ENCODE data around the gene BRIP1.

BRIP1 gene

GRCh38 chr17:61658183-61658582 is 205.1 kb downstream of the BRIP1 start:
- no peaks in the 10 kb centered on the region for H3K36me3 ChIP-seq
- H3K9ac ChIP-seq, result no peak overlapping the region
- no peak overlapping the region for H3K27ac ChIP-seq
- no peak overlapping the region for H3K4me3 ChIP-seq
- no peaks in the 10 kb centered on the region for H3K4me1 ChIP-seq
- no peak overlapping the region for H3K4me2 ChIP-seq
- H3K9me3 ChIP-seq (replicated peaks in 1 of 11), result peaks cover 0 to 10% (median 3%) of the 10 kb centered on the region in 11 experiments; a peak in 7 of 22 replicates
- H4K20me1 ChIP-seq, result no peaks in the 10 kb centered on the region
- TF ChIP-seq Cebpa-rat (IDR thresholded peaks at IDR 0.05), result no peak
- no peaks in the 10 kb centered on the region for H3K27me3 ChIP-seq

GRCh38 chr17:61657338-61657737 is 206.0 kb downstream of the BRIP1 start:
- Histone ChIP-seq H3K36me3 (no peaks in the 10 kb centered on the region), H3K9ac (no peak overlapping the region), H3K4me2 (no peak overlapping the region), H3K27ac (no peak overlapping the region), H3K4me1 (no peaks in the 10 kb centered on the region), H3K9me3 (replicated peaks in 1 of 11) (peaks cover 0 to 18% (median 5%) of the 10 kb centered on the region in 11 experiments; a peak in 10 of 22 replicates), H3K27me3 (no peaks in the 10 kb centered on the region), H3K4me3 (no peak overlapping the region), H4K20me1 (no peaks in the 10 kb centered on the region)
- TF ChIP-seq Cebpa-rat (IDR thresholded peaks at IDR 0.05), result no peak

- TF ChIP-seq Cebpa-rat (IDR thresholded peaks at IDR 0.05), result no peak
- Histone ChIP-seq H3K27ac (no peak overlapping the region), H4K20me1 (no peaks in the 10 kb centered on the region), H3K9me3 (replicated peaks in 1 of 11) (peaks cover 0 to 24% (median 10%) of the 10 kb centered on the region in 11 experiments; a peak in 17 of 22 replicates), H3K4me2 (no peak overlapping the region), H3K4me3 (no peak overlapping the region), H3K27me3 (no peaks in the 10 kb centered on the region), H3K4me1 (no peaks in the 10 kb centered on the region), H3K9ac (no peak overlapping the region), H3K36me3 (no peaks in the 10 kb centered on the region)
Measured at GRCh38 chr17:61656721-61657217, 206.6 kb downstream of the BRIP1 start.

- Histone ChIP-seq H3K9me3 (replicated peaks in 1 of 11) (peaks cover 18 to 46% (median 29%) of the 10 kb centered on the region in 11 experiments), H3K4me2 (no peak overlapping the region), H4K20me1 (no peaks in the 10 kb centered on the region), H3K27ac (no peak overlapping the region), H3K4me1 (no peaks in the 10 kb centered on the region), H3K36me3 (no peaks in the 10 kb centered on the region), H3K4me3 (no peak overlapping the region), H3K9ac (no peak overlapping the region), H3K27me3 (no peaks in the 10 kb centered on the region)
- no peak for TF ChIP-seq Cebpa-rat (IDR thresholded peaks at IDR 0.05)
Measured at GRCh38 chr17:61650749-61651148, 212.6 kb downstream of the BRIP1 start.

GRCh38 chr17:61648587-61648986 is 214.7 kb downstream of the BRIP1 start:
- H3K36me3 ChIP-seq, result no peaks in the 10 kb centered on the region
- H3K4me2 ChIP-seq, result no peak overlapping the region
- peaks cover 18 to 39% (median 27%) of the 10 kb centered on the region in 11 experiments for H3K9me3 ChIP-seq (replicated peaks in 1 of 11)
- no peak overlapping the region for H3K9ac ChIP-seq
- no peaks in the 10 kb centered on the region for H4K20me1 ChIP-seq
- H3K27me3 ChIP-seq, result no peaks in the 10 kb centered on the region
- H3K27ac ChIP-seq, result no peak overlapping the region
- TF ChIP-seq Cebpa-rat (IDR thresholded peaks at IDR 0.05), result no peak
- no peak overlapping the region for H3K4me3 ChIP-seq
- H3K4me1 ChIP-seq, result no peaks in the 10 kb centered on the region

GRCh38 chr17:61647047-61647446 is 216.3 kb downstream of the BRIP1 start:
- TF ChIP-seq Cebpa-rat (IDR thresholded peaks at IDR 0.05), result no peak
- Histone ChIP-seq H3K27ac (no peak overlapping the region), H3K9me3 (replicated peaks in 1 of 11) (peaks cover 18 to 25% (median 21%) of the 10 kb centered on the region in 11 experiments), H3K4me1 (no peaks in the 10 kb centered on the region), H3K4me2 (no peak overlapping the region), H3K36me3 (no peaks in the 10 kb centered on the region), H3K27me3 (no peaks in the 10 kb centered on the region), H4K20me1 (no peaks in the 10 kb centered on the region), H3K9ac (no peak overlapping the region), H3K4me3 (no peak overlapping the region)

GRCh38 chr17:61646482-61646881 is 216.8 kb downstream of the BRIP1 start:
- Histone ChIP-seq H3K36me3 (no peaks in the 10 kb centered on the region), H3K9me3 (replicated peaks in 1 of 11) (peaks cover 13 to 20% (median 16%) of the 10 kb centered on the region in 11 experiments), H3K9ac (no peak overlapping the region), H3K4me2 (no peak overlapping the region), H4K20me1 (no peaks in the 10 kb centered on the region), H3K27ac (no peak overlapping the region), H3K4me3 (no peak overlapping the region), H3K27me3 (no peaks in the 10 kb centered on the region), H3K4me1 (no peaks in the 10 kb centered on the region)
- TF ChIP-seq Cebpa-rat (IDR thresholded peaks at IDR 0.05), result no peak

- no peaks in the 10 kb centered on the region for H3K4me1 ChIP-seq
- no peak overlapping the region for H3K27ac ChIP-seq
- H3K36me3 ChIP-seq, result no peaks in the 10 kb centered on the region
- no peaks in the 10 kb centered on the region for H3K27me3 ChIP-seq
- H3K4me2 ChIP-seq, result no peak overlapping the region
- no peaks in the 10 kb centered on the region for H4K20me1 ChIP-seq
- TF ChIP-seq Cebpa-rat (IDR thresholded peaks at IDR 0.05), result no peak
- no peak overlapping the region for H3K9ac ChIP-seq
- no peak overlapping the region for H3K4me3 ChIP-seq
- peaks cover 7 to 14% (median 11%) of the 10 kb centered on the region in 11 experiments for H3K9me3 ChIP-seq (replicated peaks in 1 of 11)
Measured at GRCh38 chr17:61645920-61646319, 217.4 kb downstream of the BRIP1 start.

GRCh38 chr17:61644800-61645774 is 218.2 kb downstream of the BRIP1 start:
- no peak overlapping the region for H3K27ac ChIP-seq
- no peaks in the 10 kb centered on the region for H3K4me1 ChIP-seq
- H3K9ac ChIP-seq, result no peak overlapping the region
- no peaks in the 10 kb centered on the region for H3K36me3 ChIP-seq
- peaks cover 0 to 6% (median 4%) of the 10 kb centered on the region in 11 experiments; a peak in 8 of 22 replicates for H3K9me3 ChIP-seq (replicated peaks in 1 of 11)
- no peaks in the 10 kb centered on the region for H3K27me3 ChIP-seq
- H3K4me3 ChIP-seq, result no peak overlapping the region
- no peak for TF ChIP-seq Cebpa-rat (IDR thresholded peaks at IDR 0.05)
- H3K4me2 ChIP-seq, result no peak overlapping the region
- no peaks in the 10 kb centered on the region for H4K20me1 ChIP-seq
